ENCODE results near the gene STMN3. TPM values are rescaled to one million over a fixed set of nuclear protein-coding genes. Genes with fewer than 3 reads are reported as not detected.
A peak's percentile ranks its signal among the peaks of the same experiment; 100 is the strongest.

The STMN3 gene
- total and polyA plus RNA-seq, 11 donors = 2.9 to 15.6 (median 5.2) TPM

- intact Hi-C loops (cut with DNase I) = loop anchor here in 1 of 10 donors (10.0 kb wide), 1 partner anchor 282 kb away; the partner anchor contains the start of gene SAMD10
- Histone ChIP-seq H3K4me3 (no peak overlapping the region), H3K9me3 (no peaks in the 10 kb centered on the region), H3K36me3 (peaks cover 0 to 32% (median 13%) of the 10 kb centered on the region in 9 donors), H3K27ac (peak overlapping the region in 2 of 12 donors; percentile 11 to 61), H3K4me1 (peaks cover 19 to 57% (median 36%) of the 10 kb centered on the region in 12 donors), H3K27me3 (no peaks in the 10 kb centered on the region)
- no peak for TF ChIP-seq POLR2A (IDR thresholded peaks at IDR 0.05)
- TF ChIP-seq, protein P1, sequence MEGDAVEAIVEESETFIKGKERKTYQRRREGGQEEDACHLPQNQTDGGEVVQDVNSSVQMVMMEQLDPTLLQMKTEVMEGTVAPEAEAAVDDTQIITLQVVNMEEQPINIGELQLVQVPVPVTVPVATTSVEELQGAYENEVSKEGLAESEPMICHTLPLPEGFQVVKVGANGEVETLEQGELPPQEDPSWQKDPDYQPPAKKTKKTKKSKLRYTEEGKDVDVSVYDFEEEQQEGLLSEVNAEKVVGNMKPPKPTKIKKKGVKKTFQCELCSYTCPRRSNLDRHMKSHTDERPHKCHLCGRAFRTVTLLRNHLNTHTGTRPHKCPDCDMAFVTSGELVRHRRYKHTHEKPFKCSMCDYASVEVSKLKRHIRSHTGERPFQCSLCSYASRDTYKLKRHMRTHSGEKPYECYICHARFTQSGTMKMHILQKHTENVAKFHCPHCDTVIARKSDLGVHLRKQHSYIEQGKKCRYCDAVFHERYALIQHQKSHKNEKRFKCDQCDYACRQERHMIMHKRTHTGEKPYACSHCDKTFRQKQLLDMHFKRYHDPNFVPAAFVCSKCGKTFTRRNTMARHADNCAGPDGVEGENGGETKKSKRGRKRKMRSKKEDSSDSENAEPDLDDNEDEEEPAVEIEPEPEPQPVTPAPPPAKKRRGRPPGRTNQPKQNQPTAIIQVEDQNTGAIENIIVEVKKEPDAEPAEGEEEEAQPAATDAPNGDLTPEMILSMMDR (IDR thresholded peaks at IDR 0.05) = no peak
- ATAC-seq (no peak), DNase-seq (peak in 2 of 5 donors; percentile 39 to 58)
- 67 to 76% (median 71%) methylated on average over 14 to 20 of the region's 20 CpGs for WGBS, 4 donors
Observed at GRCh38 chr20:63692436-63693082, 39.3 kb upstream of the STMN3 start.

GRCh38 chr20:63691711-63692435 lies 38.6 kb upstream of the STMN3 start:
- 83 to 90% (median 87%) methylated on average over 14 to 21 of the region's 21 CpGs for whole genome bisulfite sequencing, 4 donors
- no peak for TF ChIP-seq POLR2A (IDR thresholded peaks at IDR 0.05)
- TF ChIP-seq, protein P1 (IDR thresholded peaks at IDR 0.05) = no peak
- Histone ChIP-seq H3K27ac (peak overlapping the region in 2 of 12 donors; percentile 11 to 61), H3K27me3 (no peaks in the 10 kb centered on the region), H3K9me3 (no peaks in the 10 kb centered on the region), H3K36me3 (peaks cover 0 to 31% (median 13%) of the 10 kb centered on the region in 9 donors), H3K4me1 (peaks cover 21 to 57% (median 37%) of the 10 kb centered on the region in 12 donors), H3K4me3 (no peak overlapping the region)
- DNase-seq = peak in 2 of 5 donors; percentile 20 to 58
- intact Hi-C loops (cut with DNase I) = loop anchor here in 1 of 10 donors (10.0 kb wide), 1 partner anchor 283 kb away; the partner anchor contains the start of gene SAMD10
- ATAC-seq = no peak

- peak in 1 of 5 donors; percentile 64 for DNase-seq
- Histone ChIP-seq H3K36me3 (peaks cover 0 to 28% (median 13%) of the 10 kb centered on the region in 9 donors), H3K4me3 (no peak overlapping the region), H3K27me3 (no peaks in the 10 kb centered on the region), H3K4me1 (peaks cover 21 to 57% (median 36%) of the 10 kb centered on the region in 12 donors), H3K27ac (peak overlapping the region in 1 of 12 donors; percentile 61), H3K9me3 (no peaks in the 10 kb centered on the region)
- intact Hi-C loops (cut with DNase I) = loop anchor here in 1 of 10 donors (10.0 kb wide), 1 partner anchor 284 kb away; the partner anchor contains the start of gene SAMD10
- ATAC-seq = no peak
- WGBS, 4 donors = 82 to 86% (median 84%) methylated on average over 16 to 24 of the region's 24 CpGs
- TF ChIP-seq POLR2A (IDR thresholded peaks at IDR 0.05) = no peak
- TF ChIP-seq, protein P1 (IDR thresholded peaks at IDR 0.05) = no peak
Observed at GRCh38 chr20:63690898-63691710, 37.9 kb upstream of the STMN3 start.
